A204.1 (cell line): ENCODE results near the gene FBXL16.

Source experiments
- FAIRE-seq: peaks from 2 replicates; lab custom pipeline; 2012; peaks lifted over from hg19 to GRCh38; lab: Jason Lieb, UNC

FBXL16 gene

GRCh38 chr16:660132-660458, 45.5 kb downstream of the FBXL16 start:
- no peak for FAIRE-seq

GRCh38 chr16:659618-660017, 46.0 kb downstream of the FBXL16 start:
- FAIRE-seq: no peak

GRCh38 chr16:658679-659571, 46.7 kb downstream of the FBXL16 start:
- FAIRE-seq: no peak

- FAIRE-seq: no peak
Measured at GRCh38 chr16:657487-657886, 48.1 kb downstream of the FBXL16 start.

DNA sequence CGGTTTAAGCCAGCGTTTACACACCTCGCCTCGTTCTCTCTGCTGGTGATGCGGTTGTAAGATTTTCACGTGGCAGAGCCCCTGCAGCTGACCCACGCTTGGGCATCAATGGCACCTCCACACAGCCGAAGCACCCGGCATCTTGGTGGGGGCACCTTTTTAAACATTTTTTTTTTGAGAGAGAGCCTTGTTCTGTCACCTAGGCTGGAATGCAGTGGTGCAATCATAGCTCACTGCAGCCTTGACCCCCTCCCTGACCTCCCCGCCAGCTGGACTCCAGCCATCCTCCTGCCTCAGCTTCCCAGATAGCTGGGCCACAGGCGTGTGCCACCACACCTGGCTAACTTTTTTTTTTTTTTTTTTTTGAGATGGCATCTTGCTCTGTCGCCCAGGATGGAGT, 51.6 kb downstream of the FBXL16 start:
- FAIRE-seq: no peak

GRCh38 chr16:652454-653305, 52.9 kb downstream of the FBXL16 start:
- FAIRE-seq: no peak

DNA sequence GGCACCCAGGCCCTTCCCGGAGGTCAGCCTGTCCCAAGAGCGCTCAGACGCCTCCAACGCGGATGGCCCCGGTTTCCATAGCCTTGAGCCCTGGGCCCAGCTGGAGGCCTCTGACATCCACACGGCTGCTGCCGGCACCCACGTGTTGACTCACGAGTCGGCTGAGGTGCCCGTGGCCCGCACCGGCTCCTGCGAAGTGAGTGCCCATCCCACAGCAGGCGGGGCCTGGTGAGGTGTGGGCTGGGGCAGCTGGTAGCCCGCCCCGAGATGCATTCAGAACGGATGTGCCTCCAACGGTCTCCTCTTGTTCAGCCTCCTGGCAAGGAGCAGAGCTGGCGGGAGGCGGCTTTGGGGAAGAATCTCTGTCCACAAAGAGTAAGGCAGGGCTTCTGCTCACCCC, 53.8 kb downstream of the FBXL16 start:
- no peak for FAIRE-seq

GRCh38 chr16:649631-650030, 56.0 kb downstream of the FBXL16 start:
- no peak for FAIRE-seq

GRCh38 chr16:648781-649589, 56.6 kb downstream of the FBXL16 start, which contains the start of gene WDR90:
Gene WDR90, plus strand, starts transcription at chr16:649365. Its CDS starts 52 bp downstream, at chr16:649417.
- FAIRE-seq: no peak

DNA sequence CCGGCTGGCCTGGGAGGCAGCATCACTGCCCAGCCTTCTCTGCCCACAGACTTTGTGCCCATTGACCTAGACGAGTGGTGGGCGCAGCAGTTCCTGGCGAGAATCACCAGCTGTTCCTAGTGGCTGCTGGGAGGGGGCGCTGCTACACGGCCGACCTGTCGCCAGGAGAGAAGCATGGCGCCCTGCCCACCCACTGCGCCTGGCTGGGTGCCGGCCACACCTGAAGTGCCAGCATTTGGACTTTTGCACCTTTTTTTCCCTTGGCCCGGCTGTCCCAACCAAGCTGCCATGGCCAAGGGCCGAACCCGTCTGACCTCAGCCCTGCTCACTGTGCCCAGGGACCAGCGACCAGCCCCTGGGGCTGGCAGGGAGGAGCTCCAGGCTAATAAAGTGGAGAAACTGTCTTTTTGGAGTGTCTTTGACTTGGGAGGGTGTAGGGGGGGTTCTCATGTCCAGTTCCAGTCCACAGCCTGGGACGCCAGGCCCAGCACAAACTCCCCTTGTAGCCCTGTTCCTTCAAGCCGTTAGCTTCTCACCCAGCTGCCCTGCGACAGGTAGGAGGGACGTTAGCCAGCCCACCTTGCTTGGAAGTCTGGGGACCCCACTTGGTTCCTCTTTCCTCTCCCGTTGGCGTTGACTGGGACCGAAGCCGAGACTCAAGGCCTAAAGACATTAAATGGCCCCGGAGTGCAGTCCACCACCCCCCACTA, 57.4 kb downstream of the FBXL16 start:
- no peak for FAIRE-seq

- no peak for FAIRE-seq
Measured at GRCh38 chr16:647173-647902, 58.3 kb downstream of the FBXL16 start.

- FAIRE-seq: no peak
Measured at GRCh38 chr16:646679-647172, 58.9 kb downstream of the FBXL16 start.

DNA sequence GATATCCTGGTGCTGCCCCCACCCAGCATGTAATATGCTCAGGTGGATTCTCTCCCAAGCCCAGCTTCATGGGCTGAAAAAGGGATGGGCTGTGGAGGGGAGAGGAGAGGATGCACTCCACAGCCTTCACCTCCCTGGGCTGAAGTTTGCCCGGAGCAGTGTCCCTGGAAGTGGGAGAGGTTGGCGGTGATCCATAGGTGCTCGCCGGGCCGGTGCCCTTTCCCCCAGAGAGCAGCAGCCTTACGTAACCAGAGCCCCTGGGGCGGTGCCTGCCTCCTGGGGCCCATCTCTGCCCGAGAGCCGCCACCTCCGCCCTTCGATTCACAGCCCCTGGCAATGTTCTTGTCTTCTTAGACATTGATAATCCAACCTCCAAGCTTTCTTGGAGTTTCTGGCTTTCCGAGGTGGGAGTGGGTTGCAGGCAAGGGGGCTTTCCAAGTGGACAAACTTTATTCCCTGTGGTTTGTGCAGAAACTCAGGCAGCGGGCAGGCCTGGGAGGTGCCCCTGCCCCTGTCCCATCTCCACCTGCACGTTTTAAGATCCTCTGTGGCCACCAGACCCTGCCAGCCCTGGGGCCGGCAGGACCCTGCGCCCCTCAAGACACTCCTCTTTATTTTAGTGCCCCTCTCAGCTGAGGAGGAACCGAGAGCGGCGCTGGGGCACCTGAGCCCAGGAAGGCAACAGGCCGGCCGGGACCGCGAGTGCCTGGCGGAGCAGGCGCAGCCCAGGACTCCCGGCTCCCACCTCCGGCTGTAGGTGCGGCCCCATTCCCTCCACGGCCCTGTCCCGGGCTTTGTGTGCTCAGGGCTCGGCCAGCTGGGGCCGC, 59.5 kb downstream of the FBXL16 start:
- FAIRE-seq: no peak

- no peak for FAIRE-seq
Measured at GRCh38 chr16:644556-644955, 61.0 kb downstream of the FBXL16 start.

GRCh38 chr16:643050-643368, 62.6 kb downstream of the FBXL16 start:
- FAIRE-seq: no peak
